GM23248 (cell line): ENCODE results near the gene CFAP100.

ENCODE experiments used
- EZH2 ChIP-seq: fragments of 200-600 bp; sonication (generic); IDR thresholded peaks from 2 replicates; pipeline ENCODE4 v1.6.1; 2018; ENCODE audit warnings: antibody characterized with exemption, mild to moderate bottlenecking; ENCODE audit not compliant: insufficient read depth, poor library complexity, severe bottlenecking
- EZH2phosphoT487 ChIP-seq: fragments of 200-600 bp; sonication (generic); IDR thresholded peaks from 2 replicates; pipeline ENCODE4 v1.6.1; 2018; ENCODE audit warnings: antibody characterized with exemption, moderate library complexity, mild to moderate bottlenecking, low read depth; ENCODE audit not compliant: insufficient read depth

GRCh38 chr3:126450219-126450618, 55.5 kb downstream of the CFAP100 start:
- TF ChIP-seq EZH2 (no peak), EZH2phosphoT487 (no peak)
